OCI-LY1 (cell line): ENCODE results near the gene EIF4EBP3.

Experiments used
- H2AFZ ChIP-seq: fragments of 200-600 bp; sonication (generic), shearing (Covaris generic); 2 replicates; pipeline ENCODE4 v1.6.0; 2014; ENCODE audit warnings: antibody characterized with exemption, mild to moderate bottlenecking, low read length
- H3F3A ChIP-seq: fragments of 200-600 bp; sonication (generic), shearing (Covaris generic); 2 replicates; pipeline ENCODE4 v1.6.0; 2014; ENCODE audit warnings: mild to moderate bottlenecking, antibody characterized with exemption, low read length, moderate library complexity; ENCODE audit not compliant: insufficient read depth
- H3K27ac ChIP-seq: fragments of 200-600 bp; sonication (generic); 2 replicates; pipeline ENCODE4 v1.5.1; 2014; ENCODE audit warnings: low read length, mixed run types, mild to moderate bottlenecking, low read depth; ENCODE audit not compliant: poor library complexity, severe bottlenecking
- H3K27me3 ChIP-seq: fragments of 200-600 bp; sonication (generic); 2 replicates; pipeline ENCODE4 v1.6.0; 2014; ENCODE audit warnings: antibody characterized with exemption, mild to moderate bottlenecking, low read length, moderate library complexity; ENCODE audit not compliant: insufficient read depth
- H3K36me3 ChIP-seq: fragments of 200-600 bp; sonication (generic); 2 replicates; pipeline ENCODE4 v1.6.1; 2014; ENCODE audit warnings: mild to moderate bottlenecking, antibody characterized with exemption, low read length, moderate library complexity, mixed read lengths; ENCODE audit not compliant: insufficient read depth
- H3K4me1 ChIP-seq: fragments of 200-600 bp; sonication (generic); 2 replicates; pipeline ENCODE4 v1.5.1; 2014; ENCODE audit warnings: mild to moderate bottlenecking, low read length, moderate library complexity; ENCODE audit not compliant: insufficient read depth, severe bottlenecking
- H3K4me2 ChIP-seq: fragments of 200-600 bp; sonication (generic), shearing (Covaris generic); 2 replicates; pipeline ENCODE4 v1.6.1; 2014; ENCODE audit warnings: low read length
- H3K4me3 ChIP-seq: fragments of 200-600 bp; sonication (generic); 2 replicates; pipeline ENCODE4 v1.5.1; 2014; ENCODE audit warnings: low read length, low read depth, mild to moderate bottlenecking, mixed read lengths; ENCODE audit not compliant: poor library complexity, severe bottlenecking
- H3K79me2 ChIP-seq: fragments of 200-600 bp; shearing (Covaris generic); 2 replicates; pipeline ENCODE4 v1.6.1; 2016; ENCODE audit warnings: mixed run types, low read length, mixed read lengths; ENCODE audit not compliant: insufficient read depth
- H3K9ac ChIP-seq: fragments of 200-600 bp; sonication (generic), shearing (Covaris generic); 2 replicates; pipeline ENCODE4 v1.6.1; 2014; ENCODE audit warnings: mild to moderate bottlenecking, low read length, mixed read lengths
- H3K9me2 ChIP-seq: fragments of 200-600 bp; sonication (generic), shearing (Covaris generic); 2 replicates; pipeline ENCODE4 v1.6.1; 2014; ENCODE audit warnings: low read depth, mild to moderate bottlenecking, low read length, mixed read lengths
- H3K9me3 ChIP-seq: fragments of 200-600 bp; shearing (Covaris generic); 2 replicates; pipeline ENCODE4 v1.6.1; 2014; ENCODE audit warnings: low read length, mixed read lengths
- H4K20me1 ChIP-seq: fragments of 200-600 bp; sonication (generic), shearing (Covaris generic); 2 replicates; pipeline ENCODE4 v1.6.0; 2016; ENCODE audit warnings: mild to moderate bottlenecking, low read length; ENCODE audit not compliant: insufficient read depth
- EZH2 ChIP-seq: fragments of 200-600 bp; sonication (generic), shearing (Covaris generic); IDR thresholded peaks from 2 replicates; pipeline ENCODE4 v1.8.0; 2017; ENCODE audit warnings: borderline replicate concordance, mixed run types, mild to moderate bottlenecking, antibody characterized with exemption, low read length, moderate library complexity, mixed read lengths
- TF ChIP-seq, protein P1 (sequence below): fragments of 200-600 bp; sonication (generic), shearing (Covaris generic); IDR thresholded peaks from 2 replicates; pipeline ENCODE4 v1.5.1; 2017; ENCODE audit warnings: mild to moderate bottlenecking, antibody characterized with exemption, low read length, moderate library complexity, mixed read lengths

EIF4EBP3 gene

DNA sequence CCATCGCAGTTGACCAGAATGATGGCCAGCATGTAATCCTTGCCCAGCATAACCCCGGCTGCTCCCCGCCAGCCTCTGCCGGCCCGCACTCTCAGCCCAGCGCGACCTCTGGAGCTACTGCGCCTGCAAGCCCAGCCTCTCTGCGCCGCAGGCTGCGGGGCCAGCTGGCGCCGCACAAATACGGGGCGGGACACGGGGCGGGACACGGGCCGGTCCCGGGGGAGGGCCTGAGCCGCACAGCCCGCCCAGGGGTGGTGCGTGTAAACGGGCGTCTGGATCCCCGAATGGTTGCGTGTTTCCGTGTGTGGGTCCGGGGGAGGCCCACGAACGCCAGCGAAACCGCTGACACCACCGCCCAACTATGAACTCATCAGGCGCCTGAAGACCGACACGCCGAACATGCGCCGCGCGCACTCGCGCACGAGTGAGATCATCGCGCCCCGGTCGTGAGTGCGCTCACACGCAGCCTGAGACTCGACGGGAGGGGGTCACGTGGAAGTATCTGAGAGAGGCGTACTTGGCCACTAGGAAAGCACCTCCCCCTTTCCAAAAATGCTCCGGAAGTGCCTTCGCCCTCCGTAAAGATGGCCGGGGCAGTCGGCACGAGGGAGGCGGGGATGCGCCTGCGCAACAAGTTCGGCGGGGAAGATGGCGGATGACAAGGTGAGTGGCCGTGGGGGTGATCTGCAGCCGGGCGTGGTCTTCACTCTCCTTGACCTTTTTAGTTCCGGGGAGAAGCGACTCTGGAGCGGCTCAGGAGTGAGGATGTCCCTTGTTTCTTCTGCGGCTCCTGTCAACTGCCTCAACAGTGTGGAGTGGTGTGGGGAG is 16.9 kb downstream of the EIF4EBP3 start, which contains the start of the genes APBB3 and SLC35A4:
APBB3 (minus strand) TSS at position 403 of the 828 bp plus-strand sequence; CDS start at position 50, 353 bp downstream.
SLC35A4 (plus strand) TSS at position 633 of the 828 bp plus-strand sequence. CDS start 2,342 bp downstream, outside the sequence.
- H3K4me2 ChIP-seq = peak within 1 kb of the TSS; percentile 94
- H3K4me1 ChIP-seq = peaks cover 33% of the 10 kb centered on the region
- H3K27ac ChIP-seq = peak within 1 kb of the TSS; percentile 57
- H3K36me3 ChIP-seq = peaks cover 28% of the 10 kb centered on the region
- no peaks in the 10 kb centered on the region for H3K27me3 ChIP-seq
- peak within 1 kb of the TSS; percentile 79 for H3K4me3 ChIP-seq
- H2AFZ ChIP-seq = no peak within 1 kb of the TSS; the same call in 1 of the 2 replicates
- H3K79me2 ChIP-seq = no peaks in the 10 kb centered on the region
- TF ChIP-seq, protein P1, sequence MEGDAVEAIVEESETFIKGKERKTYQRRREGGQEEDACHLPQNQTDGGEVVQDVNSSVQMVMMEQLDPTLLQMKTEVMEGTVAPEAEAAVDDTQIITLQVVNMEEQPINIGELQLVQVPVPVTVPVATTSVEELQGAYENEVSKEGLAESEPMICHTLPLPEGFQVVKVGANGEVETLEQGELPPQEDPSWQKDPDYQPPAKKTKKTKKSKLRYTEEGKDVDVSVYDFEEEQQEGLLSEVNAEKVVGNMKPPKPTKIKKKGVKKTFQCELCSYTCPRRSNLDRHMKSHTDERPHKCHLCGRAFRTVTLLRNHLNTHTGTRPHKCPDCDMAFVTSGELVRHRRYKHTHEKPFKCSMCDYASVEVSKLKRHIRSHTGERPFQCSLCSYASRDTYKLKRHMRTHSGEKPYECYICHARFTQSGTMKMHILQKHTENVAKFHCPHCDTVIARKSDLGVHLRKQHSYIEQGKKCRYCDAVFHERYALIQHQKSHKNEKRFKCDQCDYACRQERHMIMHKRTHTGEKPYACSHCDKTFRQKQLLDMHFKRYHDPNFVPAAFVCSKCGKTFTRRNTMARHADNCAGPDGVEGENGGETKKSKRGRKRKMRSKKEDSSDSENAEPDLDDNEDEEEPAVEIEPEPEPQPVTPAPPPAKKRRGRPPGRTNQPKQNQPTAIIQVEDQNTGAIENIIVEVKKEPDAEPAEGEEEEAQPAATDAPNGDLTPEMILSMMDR = no peak
- TF ChIP-seq EZH2 = no peak
- H3K9me3 ChIP-seq = no peaks in the 10 kb centered on the region
- H3F3A ChIP-seq = no peaks in the 10 kb centered on the region
- no peaks in the 10 kb centered on the region for H4K20me1 ChIP-seq
- H3K9me2 ChIP-seq = no peaks in the 10 kb centered on the region
- H3K9ac ChIP-seq = peak within 1 kb of the TSS; percentile 92

DNA sequence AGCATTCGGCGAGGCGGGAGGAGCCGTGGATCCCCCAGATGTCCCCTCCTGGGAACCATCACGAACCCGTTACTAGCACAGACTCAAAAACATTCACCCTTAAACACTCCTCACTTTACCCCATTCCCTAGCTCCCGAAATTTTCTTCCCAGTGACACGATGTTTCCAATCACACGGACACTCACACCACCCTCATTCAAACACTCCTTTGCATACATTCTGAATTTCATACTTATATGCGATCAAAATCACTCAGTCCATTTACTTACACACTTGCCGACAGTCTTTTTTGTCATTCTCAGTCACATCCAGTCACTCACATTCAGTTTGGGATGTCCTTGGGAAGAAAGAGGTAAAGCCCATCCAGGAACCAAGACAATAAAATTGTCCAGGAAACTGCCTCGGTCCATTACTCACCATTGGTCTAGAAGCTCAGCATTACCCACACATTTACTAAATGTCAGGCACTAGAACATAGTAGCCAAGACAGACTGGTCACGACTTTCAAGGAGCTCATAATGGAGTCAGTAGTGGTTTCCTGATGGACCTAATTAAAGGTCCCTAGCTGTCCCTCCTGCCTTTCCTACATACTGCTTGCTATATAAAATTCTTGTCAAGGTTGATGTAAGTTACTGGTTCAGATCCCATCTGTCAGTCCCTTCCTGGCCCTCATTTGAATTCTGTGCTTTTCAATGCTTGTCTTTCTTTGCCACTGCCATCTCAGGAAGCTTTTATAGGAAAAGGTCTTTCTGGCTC is 17.7 kb downstream of the EIF4EBP3 start:
- H3K4me1 ChIP-seq = peaks cover 33% of the 10 kb centered on the region
- no peaks in the 10 kb centered on the region for H3K27me3 ChIP-seq
- H3K27ac ChIP-seq = peak overlapping the region; percentile 57
- no peaks in the 10 kb centered on the region for H4K20me1 ChIP-seq
- no peak for TF ChIP-seq EZH2
- TF ChIP-seq, protein P1 = no peak
- no peaks in the 10 kb centered on the region for H3F3A ChIP-seq
- H3K9me3 ChIP-seq = no peaks in the 10 kb centered on the region
- H3K9ac ChIP-seq = peak overlapping the region; percentile 92
- H2AFZ ChIP-seq = no peak overlapping the region; the same call in 1 of the 2 replicates
- H3K79me2 ChIP-seq = no peaks in the 10 kb centered on the region
- H3K9me2 ChIP-seq = no peaks in the 10 kb centered on the region
- peak overlapping the region; percentile 94 for H3K4me2 ChIP-seq
- peaks cover 33% of the 10 kb centered on the region for H3K36me3 ChIP-seq
- H3K4me3 ChIP-seq = peak overlapping the region; percentile 79

DNA sequence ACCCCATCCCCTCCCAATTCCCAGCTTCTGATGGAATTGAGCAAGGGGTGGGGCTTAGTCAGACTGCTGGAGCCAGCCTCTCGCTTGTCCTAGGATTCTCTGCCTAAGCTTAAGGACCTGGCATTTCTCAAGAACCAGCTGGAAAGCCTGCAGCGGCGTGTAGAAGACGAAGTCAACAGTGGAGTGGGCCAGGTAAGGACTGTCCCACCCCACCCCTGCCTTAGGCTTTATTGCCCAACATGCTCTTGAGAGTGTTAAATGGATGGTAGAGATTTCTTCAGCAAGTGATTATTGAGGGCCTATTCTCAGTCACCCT is 18.3 kb downstream of the EIF4EBP3 start:
- no peaks in the 10 kb centered on the region for H3K9me2 ChIP-seq
- no peaks in the 10 kb centered on the region for H3K9me3 ChIP-seq
- peak overlapping the region; percentile 79 for H3K4me3 ChIP-seq
- H3K36me3 ChIP-seq = peaks cover 33% of the 10 kb centered on the region
- H3K27me3 ChIP-seq = no peaks in the 10 kb centered on the region
- H3K4me2 ChIP-seq = peak overlapping the region; percentile 94
- peak overlapping the region; percentile 92; the same call in 1 of the 2 replicates for H3K9ac ChIP-seq
- no peak overlapping the region for H2AFZ ChIP-seq
- no peak for TF ChIP-seq EZH2
- TF ChIP-seq, protein P1 = no peak
- peak overlapping the region; percentile 57 for H3K27ac ChIP-seq
- H3K79me2 ChIP-seq = no peaks in the 10 kb centered on the region
- no peaks in the 10 kb centered on the region for H4K20me1 ChIP-seq
- no peaks in the 10 kb centered on the region for H3F3A ChIP-seq
- peaks cover 33% of the 10 kb centered on the region for H3K4me1 ChIP-seq
